ENCODE results near the gene HDAC4.

The HDAC4 gene

DNA sequence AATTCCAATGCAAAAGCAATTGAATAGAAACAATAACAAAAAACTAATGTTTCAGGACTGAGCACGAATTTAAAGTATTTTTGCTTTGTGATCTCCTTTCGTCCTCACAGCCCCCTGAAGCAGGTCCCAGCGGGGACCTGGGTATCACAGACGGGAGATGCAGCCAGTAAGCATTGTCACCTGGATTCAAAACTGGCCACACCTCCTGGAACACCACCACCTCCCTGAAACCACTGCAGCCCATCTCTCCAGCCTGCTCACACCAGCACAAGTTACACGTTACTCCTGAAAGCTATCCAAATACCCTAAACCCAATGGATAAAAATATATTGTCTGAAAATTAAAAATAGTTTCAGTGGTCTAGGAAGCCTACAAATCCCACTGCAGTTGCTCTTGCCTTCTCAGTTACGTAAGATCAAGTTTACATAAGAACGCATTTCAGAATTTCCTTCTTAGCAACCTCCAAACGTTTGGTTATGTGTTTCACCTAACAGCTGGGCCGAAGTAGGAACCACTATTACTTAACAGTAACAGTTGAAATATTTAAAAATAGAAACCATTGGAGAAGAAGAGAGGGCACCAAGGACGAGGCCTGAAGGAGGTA, 178.0 kb downstream of the HDAC4 start:
- DNase-seq (ENCODE audit: low read depth in 2 of 2) = no peak

DNA sequence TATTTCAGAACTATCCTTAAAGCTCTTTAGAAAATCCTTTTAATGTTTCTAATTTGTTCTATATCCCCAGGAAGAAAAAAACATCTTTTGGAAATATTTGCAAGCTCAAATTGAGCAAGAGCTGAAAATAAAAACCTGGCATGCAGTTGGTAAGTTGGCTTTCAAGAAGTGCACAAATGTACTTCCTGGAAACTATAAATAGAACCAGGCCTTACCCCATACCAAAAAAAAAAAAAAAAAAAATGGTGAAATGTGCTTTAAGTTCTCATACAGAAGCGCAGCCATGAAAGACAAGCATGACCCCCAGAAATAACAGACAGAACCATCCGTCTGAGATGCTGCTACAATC, 178.5 kb downstream of the HDAC4 start:
- DNase-seq (ENCODE audit: low read depth in 2 of 2) = no peak

DNA sequence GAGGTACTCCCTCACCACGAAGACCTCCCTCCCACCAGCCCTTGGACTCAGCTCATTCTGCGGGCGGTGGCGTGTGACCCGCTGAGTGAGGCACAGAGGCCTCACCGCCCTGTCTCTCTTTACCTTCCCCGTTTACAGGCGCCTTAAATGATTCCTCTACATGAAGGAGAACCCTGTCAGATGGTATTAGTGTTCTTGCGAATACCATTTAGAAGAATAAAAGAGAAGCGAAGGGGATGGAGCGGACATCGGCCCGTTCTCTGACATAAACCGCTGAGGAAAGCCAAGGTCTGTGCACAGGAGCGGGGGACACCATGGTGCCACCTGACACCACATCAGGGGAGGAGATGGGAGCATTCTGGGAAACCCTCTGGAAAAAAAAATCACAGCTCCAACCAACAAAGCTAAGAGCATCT, 179.8 kb downstream of the HDAC4 start:
- no peak for DNase-seq (ENCODE audit: low read depth in 2 of 2)

DNA sequence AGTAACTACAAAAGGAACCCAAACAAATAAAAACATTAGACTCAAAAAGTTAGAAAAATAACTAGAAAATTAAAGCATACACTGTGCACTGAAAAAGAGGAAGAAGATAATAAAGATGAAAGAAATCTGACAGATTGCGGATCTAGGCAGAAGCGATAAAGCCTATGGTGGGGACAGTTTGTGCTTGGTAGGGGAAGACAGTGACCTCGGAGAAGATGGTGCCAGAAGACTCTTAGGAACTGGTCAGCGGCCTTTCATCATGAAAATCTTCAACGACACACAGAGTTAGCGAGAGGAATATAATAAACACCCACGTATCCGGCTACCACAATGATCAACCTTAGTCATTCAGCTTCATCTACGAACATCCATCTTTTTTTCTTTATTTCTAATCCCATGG, 180.5 kb downstream of the HDAC4 start:
- DNase-seq (ENCODE audit: low read depth in 2 of 2) = no peak

DNA sequence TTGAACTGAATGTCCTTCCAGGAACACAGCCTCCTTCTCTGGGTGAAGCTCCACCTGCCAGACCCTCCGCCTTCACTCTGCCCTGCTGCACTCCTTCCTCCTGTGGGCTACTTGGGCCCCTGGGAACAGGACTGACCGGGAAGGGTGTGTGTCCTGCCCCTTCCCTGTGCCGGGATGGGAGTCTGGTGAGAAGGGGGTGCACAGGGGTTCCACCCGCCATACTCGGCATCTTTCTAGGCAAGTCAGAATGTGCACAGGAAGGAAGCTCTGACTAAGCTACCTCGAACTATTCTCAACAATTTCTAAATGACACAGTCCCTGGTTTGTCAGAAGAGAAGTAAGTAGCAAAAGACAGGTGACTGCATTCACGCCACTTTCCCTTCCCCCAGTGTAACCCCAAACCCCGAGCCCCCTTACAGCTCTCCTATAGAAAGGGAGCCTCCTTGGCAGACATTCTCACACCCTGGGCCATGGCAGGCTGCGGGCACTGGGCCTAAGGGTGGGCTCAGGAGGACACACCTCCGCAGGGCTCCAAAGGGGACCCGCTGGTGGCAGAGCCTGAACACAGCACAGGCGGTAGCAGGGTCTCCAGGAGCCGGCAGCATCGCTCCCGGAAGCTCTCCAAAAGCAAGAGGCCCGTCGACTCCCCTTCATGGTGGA, 184.1 kb downstream of the HDAC4 start:
- DNase-seq (ENCODE audit: low read depth in 2 of 2) = no peak

DNA sequence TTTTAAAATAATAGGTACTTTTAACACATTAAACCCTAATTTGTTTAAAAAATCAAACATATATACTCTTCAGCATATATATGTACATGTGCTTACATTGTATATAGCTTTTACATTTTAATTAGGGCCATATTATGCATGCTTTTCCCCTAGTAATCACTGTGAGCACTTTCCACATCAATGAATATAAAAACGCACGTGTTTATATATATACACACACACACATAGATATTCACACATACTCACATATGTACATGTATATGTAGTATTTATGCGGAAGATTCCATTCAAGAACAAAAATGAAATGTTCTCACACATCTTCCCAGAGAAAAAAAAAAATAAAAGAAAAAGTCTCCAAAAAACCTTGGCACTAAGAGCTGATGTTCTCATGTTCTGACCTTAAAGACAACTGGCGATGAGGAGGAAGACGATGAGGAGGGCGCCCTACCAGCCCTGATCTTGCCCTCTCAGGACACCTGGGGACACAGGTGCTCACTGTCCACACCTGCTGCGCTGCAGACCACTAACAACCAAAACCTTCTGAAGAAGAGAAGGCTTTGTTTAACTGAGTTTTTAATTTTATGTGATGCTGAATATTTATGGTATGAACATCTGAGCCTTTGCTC, 184.7 kb downstream of the HDAC4 start:
- no peak for DNase-seq (ENCODE audit: low read depth in 2 of 2)

DNA sequence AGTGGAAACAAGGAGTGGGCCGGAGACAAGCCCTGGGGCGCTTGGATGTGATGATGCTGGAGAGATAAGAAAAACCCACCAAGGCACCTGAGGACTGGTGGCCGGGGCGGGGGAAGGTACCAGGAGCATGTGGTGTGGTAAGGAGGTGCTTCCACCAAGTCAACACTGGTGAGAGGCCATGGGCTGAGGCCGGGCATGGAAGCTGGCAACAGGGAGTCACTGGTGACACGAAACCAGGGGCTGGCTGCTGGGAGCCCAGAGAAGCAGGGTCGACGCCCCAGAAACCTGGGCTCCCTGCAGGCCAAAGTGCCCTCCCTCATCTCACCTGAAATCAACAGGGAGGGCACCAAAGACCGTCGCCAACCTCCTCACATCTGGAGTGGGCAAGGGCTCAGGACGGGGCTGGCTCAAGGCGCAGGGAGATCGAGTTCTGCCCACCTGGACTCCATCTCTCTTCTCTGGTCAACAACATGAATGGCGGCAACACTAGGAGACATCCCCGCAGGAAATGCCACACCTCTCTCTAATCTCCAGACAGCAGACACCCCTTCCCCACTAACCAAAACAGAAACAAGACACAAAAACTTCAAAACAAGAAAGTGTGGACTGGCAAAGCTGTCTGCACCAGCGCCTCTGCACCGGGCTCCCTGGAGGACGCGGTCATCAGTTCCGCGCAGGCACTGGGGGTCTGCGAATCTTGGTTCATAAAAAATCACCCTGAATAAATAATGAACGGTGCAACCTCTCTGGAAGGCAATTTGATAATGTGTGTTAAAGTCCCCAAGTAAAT, 185.5 kb downstream of the HDAC4 start:
- DNase-seq (ENCODE audit: low read depth in 2 of 2) = no peak

DNA sequence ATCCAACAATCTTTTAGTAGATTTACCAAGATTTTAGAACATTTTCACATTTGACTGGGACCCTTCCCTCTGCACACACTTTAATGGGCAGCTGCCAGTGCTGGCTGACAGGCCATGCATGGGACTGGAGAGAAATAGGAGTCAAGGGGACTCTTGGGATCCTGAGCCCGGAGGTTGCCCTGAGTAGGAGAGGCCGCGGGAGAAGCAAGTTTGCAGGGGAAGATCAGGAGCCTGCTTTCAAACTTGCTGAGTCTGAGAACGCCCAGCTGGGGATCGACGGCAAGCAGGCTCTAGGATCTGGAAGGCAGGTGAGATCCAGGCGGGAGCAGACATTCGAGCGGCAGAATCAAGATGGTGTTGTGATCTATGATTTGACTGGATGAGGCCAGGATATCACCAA, 186.1 kb downstream of the HDAC4 start:
- DNase-seq (ENCODE audit: low read depth in 2 of 2) = no peak

DNA sequence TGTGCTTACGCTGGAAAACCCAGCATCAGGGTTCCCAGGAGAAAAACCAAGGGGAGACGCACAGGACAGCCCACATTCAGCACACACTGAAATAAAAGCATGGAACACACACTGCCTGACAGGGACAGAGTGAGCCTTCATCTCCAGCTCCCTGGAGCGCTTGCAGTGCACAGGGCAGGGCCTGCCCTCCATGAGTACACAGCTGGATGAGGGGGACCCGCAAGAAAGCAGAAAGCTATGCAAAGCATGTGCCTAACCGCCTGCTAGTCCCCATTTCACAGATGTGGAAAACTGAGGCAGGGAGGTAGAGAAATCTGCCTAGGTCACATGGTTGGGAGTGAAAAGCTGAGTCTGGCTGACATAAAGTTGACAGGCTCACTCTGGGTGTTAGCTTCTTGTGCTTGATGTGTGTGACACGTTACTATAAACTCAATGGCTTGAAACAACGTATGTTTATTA, 187.1 kb downstream of the HDAC4 start:
- no peak for DNase-seq (ENCODE audit: low read depth in 2 of 2)

DNA sequence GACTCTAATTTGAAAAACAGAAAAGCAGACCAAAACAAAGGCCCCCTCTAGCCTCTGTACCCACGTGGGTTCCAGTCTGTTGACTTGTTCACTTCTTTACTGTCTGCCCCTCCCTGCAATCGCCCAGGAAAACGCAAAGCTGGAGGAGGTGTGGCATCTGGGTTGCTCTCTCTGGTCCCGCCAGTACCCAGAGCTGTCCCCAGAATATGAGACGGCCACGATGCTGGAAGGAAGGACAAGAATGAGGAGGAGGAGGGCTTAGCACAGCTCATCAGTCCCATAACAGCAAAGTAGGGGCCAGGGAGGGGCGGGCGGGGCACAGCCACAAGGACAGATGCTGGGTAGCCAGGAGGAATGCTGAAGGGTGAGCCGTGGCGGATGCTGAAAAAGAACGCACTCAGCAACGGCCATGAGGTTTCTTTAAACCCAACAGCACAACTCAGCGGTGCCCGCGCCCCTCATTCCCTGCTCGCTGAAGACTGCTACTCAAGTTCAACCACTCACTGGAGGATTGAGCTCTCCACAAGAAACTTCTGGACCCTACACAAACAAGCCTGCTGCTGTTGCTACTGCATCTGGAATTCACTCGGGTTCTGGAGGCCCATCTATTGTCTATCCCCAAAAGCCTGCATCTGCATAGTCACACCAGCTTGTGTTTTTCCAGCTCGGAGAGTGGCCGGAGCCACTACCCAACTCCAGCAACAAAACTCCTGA, 187.7 kb downstream of the HDAC4 start:
- DNase-seq (ENCODE audit: low read depth in 2 of 2) = no peak

DNA sequence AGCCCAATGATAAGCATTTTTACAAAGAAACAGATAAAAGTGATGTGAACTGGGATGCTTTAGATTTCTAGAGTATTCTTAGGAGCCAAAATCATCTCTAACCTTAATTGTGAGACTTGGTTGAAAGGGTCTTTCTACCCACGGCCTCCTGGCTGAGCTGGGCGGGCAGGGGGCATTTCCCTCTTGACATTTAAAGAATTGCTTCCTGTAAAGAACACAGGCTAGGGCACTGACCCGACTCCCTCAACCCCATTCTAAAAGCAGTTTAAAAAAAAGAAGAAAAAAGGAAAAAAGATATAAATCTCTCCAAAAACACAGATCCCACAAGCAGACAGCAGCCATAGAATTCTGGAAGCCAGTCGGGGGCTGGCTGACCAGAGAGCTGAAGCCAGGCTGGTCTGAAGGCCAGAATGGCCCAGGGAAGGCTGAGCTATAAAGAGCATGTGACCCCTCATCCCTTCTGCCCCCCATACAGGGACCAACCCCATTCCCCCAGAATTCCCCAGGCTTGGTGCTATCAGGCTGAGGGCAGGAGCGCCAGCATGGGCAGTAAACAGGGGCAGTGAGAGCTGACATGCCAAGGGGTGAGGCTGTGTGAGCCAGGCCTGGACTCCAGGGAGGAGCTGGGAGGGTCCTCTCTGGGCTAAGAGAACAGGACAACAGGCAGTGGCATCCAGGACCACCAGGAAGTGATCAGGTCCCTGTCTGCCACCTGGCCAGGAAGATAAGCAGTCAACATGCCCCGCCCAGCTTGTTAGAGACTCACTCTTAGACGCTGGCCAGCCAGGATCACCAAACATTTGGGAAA, 188.5 kb downstream of the HDAC4 start:
- no peak for DNase-seq (ENCODE audit: low read depth in 2 of 2)

DNA sequence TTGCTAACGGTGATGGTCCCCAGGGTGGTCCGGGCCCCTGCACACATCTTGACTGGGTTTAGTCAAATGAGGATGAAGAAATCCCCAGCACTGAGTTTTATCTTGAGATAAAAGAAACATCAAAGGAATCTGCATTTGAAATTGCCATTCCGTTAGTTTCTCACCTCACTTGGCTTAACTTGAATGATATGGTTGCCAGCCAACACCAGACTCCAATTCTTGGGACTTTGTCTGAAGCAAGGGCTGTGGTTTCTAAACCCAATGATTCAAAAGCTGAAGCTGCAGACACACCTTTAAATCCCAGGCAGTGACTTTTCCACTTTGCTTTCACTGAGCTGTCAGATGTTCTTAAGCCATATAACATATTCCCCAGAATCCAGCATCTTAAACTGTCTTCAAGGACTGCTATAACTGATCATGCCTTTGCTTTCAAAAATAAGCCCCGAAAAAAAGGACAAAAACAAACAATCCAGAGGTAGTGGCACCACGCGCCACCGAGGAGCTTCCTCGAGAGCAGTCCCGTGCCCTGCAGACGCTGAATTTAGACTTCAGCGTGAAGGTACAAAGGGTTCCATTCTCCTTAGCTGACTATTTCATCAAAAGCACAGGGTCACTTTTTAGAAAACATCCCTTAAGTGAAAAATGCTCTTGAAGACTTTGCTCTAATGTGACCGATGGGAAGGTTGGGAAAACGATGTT, 189.3 kb downstream of the HDAC4 start:
- DNase-seq (ENCODE audit: low read depth in 2 of 2) = no peak

DNA sequence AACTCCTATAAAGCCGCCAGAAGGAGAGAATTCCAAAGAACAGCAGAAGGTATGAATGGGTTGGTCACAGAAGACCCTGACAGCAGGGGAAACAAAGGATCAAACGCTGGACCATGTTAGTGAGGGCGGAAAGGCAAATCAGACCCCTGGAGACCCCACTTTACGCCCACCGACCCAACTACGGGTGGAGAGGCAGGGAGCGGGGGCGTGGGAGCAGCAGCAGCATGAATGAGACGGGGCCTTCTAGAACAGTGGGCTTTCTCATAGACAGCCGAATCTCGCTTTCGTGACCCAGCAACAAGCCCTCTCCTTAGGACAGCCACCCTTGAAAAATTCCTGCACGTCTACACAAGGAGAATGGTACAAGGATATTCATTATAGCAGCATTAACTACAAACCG, 191.0 kb downstream of the HDAC4 start:
- DNase-seq (ENCODE audit: low read depth in 2 of 2) = no peak

DNA sequence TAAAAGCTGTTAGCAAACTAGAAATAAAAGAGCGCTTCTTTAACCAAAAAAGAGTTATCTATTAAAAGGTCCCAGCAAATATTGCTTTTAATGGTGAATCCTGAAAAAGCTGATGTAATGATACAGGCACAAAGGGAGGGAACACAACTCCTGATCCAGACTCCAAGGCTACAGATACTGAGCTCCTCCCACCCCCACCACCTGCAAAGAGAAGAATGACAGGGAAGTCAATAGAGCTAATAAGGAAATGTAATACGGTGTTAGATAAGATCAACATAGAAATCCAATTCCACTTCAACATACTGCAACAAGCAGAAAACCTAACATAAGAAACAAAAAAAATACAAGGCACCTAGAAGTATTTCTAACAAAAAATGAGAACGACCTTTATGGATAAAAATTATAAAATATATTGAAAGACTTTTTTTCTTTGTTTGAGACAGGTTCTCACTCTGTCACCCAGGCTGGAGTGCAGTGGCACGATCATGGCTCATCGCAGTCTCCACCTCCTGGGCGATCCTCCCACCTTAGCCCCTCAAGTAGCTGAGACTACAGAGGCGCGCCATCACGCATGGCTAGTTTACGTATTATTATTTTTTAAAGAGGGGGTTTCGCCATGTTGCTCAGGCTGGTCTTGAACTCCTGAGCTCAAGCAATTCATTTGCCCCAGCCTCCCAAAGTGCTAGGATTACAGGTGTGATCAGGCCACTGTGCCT, 192.2 kb downstream of the HDAC4 start:
- no peak for DNase-seq (ENCODE audit: low read depth in 2 of 2)

DNA sequence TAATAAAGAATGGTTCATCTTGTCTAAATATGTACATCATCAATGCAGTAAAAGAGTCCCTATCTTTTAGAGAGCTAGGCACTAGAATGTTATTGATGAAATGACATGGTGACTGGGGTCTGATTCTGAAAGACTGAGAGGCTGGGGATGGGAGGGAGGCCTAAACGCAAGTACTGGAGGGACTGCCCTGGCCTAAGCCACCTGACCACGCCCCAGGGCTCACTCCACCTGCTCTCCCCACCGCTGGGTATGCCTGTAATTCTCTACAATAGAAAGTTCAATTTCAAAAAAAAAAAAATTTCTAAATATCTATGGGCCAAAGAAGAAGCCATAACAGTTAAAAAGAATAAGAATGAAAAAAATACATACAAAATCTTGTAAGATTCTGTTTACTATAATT, 194.0 kb downstream of the HDAC4 start:
- no peak for DNase-seq (ENCODE audit: low read depth in 2 of 2)

DNA sequence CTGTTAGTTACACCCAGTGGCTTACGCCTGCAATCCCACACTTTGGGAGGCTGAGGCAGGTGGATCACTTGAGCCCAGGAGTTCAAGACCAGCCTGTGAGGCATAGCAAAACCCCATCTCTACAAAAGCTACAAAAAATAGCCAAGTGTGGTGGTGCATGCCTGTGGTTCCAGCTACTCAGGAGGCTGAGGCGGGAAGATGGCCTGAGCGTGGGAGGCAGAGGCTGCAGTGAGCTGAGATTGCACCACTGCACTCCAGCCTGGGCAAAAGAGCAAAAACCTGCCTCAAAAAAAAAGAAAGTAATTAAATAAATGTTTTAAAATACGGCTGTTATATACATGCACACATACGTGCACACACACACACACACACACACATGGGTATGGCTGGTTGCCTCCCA, 194.8 kb downstream of the HDAC4 start:
- DNase-seq (ENCODE audit: low read depth in 2 of 2) = no peak

DNA sequence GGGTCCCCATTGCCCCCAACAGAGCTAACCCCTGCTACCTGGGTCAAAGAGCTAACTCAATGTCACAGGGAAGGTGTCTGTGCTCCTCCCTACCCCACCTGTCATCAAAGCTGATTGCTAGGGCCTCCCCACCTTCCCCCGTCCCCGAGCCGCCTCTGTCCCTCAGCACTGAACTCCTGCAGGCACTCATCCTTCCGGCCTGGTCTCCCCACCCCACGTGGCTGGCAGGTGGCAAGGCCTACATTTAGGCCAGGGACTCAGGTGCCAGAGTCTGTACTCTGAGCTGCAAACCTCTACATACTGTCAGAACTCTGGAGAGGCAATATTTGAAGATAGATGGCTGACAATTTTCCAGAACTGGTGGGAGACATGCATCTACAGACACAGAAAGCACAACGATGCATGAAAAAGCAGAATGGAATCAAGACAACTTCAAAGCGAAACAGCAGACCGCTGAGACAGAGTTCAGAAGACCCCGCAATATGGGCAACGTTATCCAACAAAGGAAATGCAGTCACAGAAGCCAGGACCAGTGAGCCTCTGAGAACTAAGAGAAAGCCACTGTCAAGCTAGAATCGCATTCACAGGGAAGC, 195.8 kb downstream of the HDAC4 start:
- DNase-seq (ENCODE audit: low read depth in 2 of 2) = no peak

DNA sequence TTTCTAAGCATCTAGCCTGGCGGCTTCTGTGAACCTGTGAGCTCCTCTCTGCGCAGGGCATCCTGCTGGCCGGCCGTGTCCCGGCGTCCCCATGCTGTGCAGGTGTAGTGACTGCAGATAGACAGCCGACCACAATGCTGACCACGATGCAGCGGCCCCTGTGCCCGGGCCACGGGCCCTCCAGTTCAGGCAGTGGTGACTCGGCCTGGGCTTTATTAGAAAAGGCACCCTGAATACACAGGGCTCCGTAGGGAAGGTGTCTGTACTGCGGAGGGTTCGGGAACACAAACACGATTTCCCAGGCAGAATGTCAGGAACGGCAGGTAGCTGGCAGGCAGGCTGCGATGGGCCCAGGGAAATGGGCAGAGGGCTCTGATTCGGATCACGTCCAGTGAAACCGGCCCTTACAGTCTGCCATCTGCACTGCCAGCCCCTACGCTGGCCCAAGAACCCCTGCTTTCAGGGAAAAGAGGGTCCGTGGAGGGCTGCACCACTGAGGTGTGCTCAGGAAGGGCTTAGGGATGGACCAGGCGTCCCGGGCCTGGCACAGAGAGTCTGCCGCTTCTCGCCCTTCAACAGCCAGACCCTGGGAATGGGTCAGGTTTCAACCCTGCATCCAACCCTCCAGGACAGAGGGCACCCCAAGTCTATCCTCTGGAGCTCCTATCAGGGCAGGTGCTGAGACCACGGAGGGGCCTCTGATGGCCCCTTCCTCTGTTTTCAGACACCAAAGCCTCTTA, 196.5 kb downstream of the HDAC4 start:
- DNase-seq (ENCODE audit: low read depth in 2 of 2) = no peak
